IMR-90 (cell line): ENCODE measurements around the gene CYP11A1. TPM values are rescaled to one million over a fixed set of nuclear protein-coding genes. Genes with fewer than 3 reads are reported as not detected.

Source experiments
- ATAC-seq: fragments of 200-7000 bp; cut with Tn5 transposase; 2 replicates; pipeline ENCODE4 v1.9.1; 2020; ENCODE audit warnings: low read depth, mild to moderate bottlenecking, moderate library complexity
- BruUV-seq: library from RNA; stranded (reverse); fragments of 400-500 nt; replicated peaks from 2 replicates; lab custom pipeline; 2021; lab: Mats Ljungman, UMichigan
- CTCF ChIA-PET: fragments of 300-600 bp; formaldehyde crosslinking; extraction: SDS; loops from one replicate; lab custom pipeline; 2021; ENCODE audit warnings: antibody characterized with exemption; lab: Yijun Ruan, JAX
- POLR2A ChIA-PET: fragments of 300-600 bp; sonication (Branson Sonifier 250); formaldehyde crosslinking; loops from one replicate; lab custom pipeline; 2022; ENCODE audit warnings: antibody characterized with exemption; ENCODE audit not compliant: unreplicated experiment; lab: Charles Lee
- DNase-seq: peaks from one replicate; pipeline ENCODE4 v3.0.0; 2013
- H2AFZ ChIP-seq: replicated peaks from 2 replicates; pipeline ENCODE3; 2013; ENCODE audit warnings: low read length, mild to moderate bottlenecking; ENCODE audit not compliant: poor library complexity
- H2AK5ac ChIP-seq: 2 replicates; pipeline ENCODE4 v1.6.1; 2013; ENCODE audit warnings: low read depth, low read length, inconsistent platforms
- H2AK9ac ChIP-seq: replicated peaks from 2 replicates; pipeline ENCODE3; 2013; ENCODE audit warnings: mild to moderate bottlenecking, low read depth, low read length, moderate library complexity; ENCODE audit not compliant: poor library complexity
- H2BK120ac ChIP-seq: 2 replicates; pipeline ENCODE4 v1.6.1; 2013; ENCODE audit warnings: low read depth, low read length, inconsistent platforms
- H2BK15ac ChIP-seq: 3 replicates; pipeline ENCODE4 v1.6.1; 2013; ENCODE audit warnings: low read depth, low read length, inconsistent platforms
- H2BK20ac ChIP-seq: 2 replicates; pipeline ENCODE4 v1.6.1; 2013; ENCODE audit warnings: low read depth, mild to moderate bottlenecking, inconsistent platforms, low read length, moderate library complexity
- H2BK5ac ChIP-seq: 2 replicates; pipeline ENCODE4 v1.6.1; 2013; ENCODE audit warnings: mild to moderate bottlenecking, low read depth, low read length, inconsistent platforms; ENCODE audit not compliant: poor library complexity, severe bottlenecking
- H3K14ac ChIP-seq: replicated peaks from 2 replicates; pipeline ENCODE4 v1.6.1; 2013; ENCODE audit warnings: low read depth, low read length, inconsistent platforms
- H3K18ac ChIP-seq: 2 replicates; pipeline ENCODE4 v1.6.1; 2013; ENCODE audit warnings: low read depth, low read length, control low read depth
- H3K23ac ChIP-seq: 2 replicates; pipeline ENCODE4 v1.6.1; 2013; ENCODE audit warnings: low read depth, low read length, inconsistent platforms
- H3K27ac ChIP-seq: 2 replicates; pipeline ENCODE4 v1.5.1; 2013; ENCODE audit warnings: mild to moderate bottlenecking, control low read depth, low read length; ENCODE audit not compliant: insufficient read depth
- H3K27me3 ChIP-seq: 2 replicates; pipeline ENCODE4 v1.6.1; 2013; ENCODE audit warnings: low read length; ENCODE audit not compliant: control insufficient read depth, insufficient read depth
- H3K36me3 ChIP-seq: 2 replicates; pipeline ENCODE4 v1.6.1; 2013; ENCODE audit warnings: low read length, mixed read lengths; ENCODE audit not compliant: control insufficient read depth, insufficient read depth
- H3K4ac ChIP-seq: 2 replicates; pipeline ENCODE4 v1.6.1; 2013; ENCODE audit warnings: low read depth, low read length, inconsistent platforms
- H3K4me1 ChIP-seq: 2 replicates; pipeline ENCODE4 v1.6.1; 2013; ENCODE audit warnings: low read length, mixed read lengths; ENCODE audit not compliant: control insufficient read depth, insufficient read depth
- H3K4me2 ChIP-seq: 2 replicates; pipeline ENCODE4 v1.6.1; 2013; ENCODE audit warnings: low read depth, mild to moderate bottlenecking, control low read depth, low read length, moderate library complexity
- H3K4me3 ChIP-seq: 2 replicates; pipeline ENCODE4 v1.5.1; 2013; ENCODE audit warnings: low read depth, mild to moderate bottlenecking, control low read depth, low read length, moderate library complexity; ENCODE audit not compliant: insufficient read depth
- H3K56ac ChIP-seq: 2 replicates; pipeline ENCODE4 v1.6.1; 2013; ENCODE audit warnings: low read length, inconsistent platforms; ENCODE audit not compliant: insufficient read depth; ENCODE audit errors: extremely low read depth
- H3K79me1 ChIP-seq, 2 experiments: 2 replicates each; pipeline ENCODE4 v1.6.1; 2013; ENCODE audit warnings: low read length in 2 of 2, inconsistent platforms in 1 of 2, low read depth in 1 of 2
- H3K9ac ChIP-seq: 2 replicates; pipeline ENCODE4 v1.6.1; 2013; ENCODE audit warnings: low read depth, low read length, control low read depth
- H3K9me1 ChIP-seq: 2 replicates; pipeline ENCODE4 v1.6.1; 2013; ENCODE audit warnings: low read length, inconsistent platforms; ENCODE audit not compliant: insufficient read depth
- H3K9me3 ChIP-seq: 2 replicates; pipeline ENCODE4 v1.6.1; 2013; ENCODE audit warnings: low read length; ENCODE audit not compliant: control insufficient read depth, insufficient read depth
- H4K20me1 ChIP-seq: 2 replicates; pipeline ENCODE4 v1.6.1; 2013; ENCODE audit warnings: low read length, inconsistent platforms; ENCODE audit not compliant: insufficient read depth
- H4K5ac ChIP-seq: 2 replicates; pipeline ENCODE4 v1.6.1; 2013; ENCODE audit warnings: mild to moderate bottlenecking, low read depth, low read length, control low read depth
- H4K8ac ChIP-seq, 2 experiments: 2 replicates each; pipeline ENCODE4 v1.6.1; 2013; ENCODE audit warnings: low read depth in 2 of 2, low read length in 2 of 2, control low read depth in 1 of 2, inconsistent platforms in 1 of 2
- H4K91ac ChIP-seq: 2 replicates; pipeline ENCODE4 v1.6.1; 2013; ENCODE audit warnings: low read depth, low read length, inconsistent platforms; ENCODE audit not compliant: insufficient read depth
- CHD1 ChIP-seq: IDR thresholded peaks from 2 replicates; pipeline ENCODE4 v1.6.1; 2012; ENCODE audit warnings: low read depth, low read length, improper control_type of control experiment
- FOS ChIP-seq: fragments of 150-350 bp; IDR thresholded peaks from 2 replicates; pipeline ENCODE4 v1.6.1; 2016; ENCODE audit warnings: low read depth, low read length
- NFE2L2 ChIP-seq: fragments of 150-350 bp; IDR thresholded peaks from 2 replicates; pipeline ENCODE4 v1.6.1; 2016; ENCODE audit warnings: low read depth, mild to moderate bottlenecking, low read length
- RAD21 ChIP-seq: IDR thresholded peaks from 2 replicates; pipeline ENCODE4 v1.6.1; 2012; ENCODE audit warnings: low read length, improper control_type of control experiment
- RCOR1 ChIP-seq: IDR thresholded peaks from 2 replicates; pipeline ENCODE4 v1.6.1; 2012; ENCODE audit warnings: mild to moderate bottlenecking, low read length, improper control_type of control experiment; ENCODE audit not compliant: insufficient replicate concordance
- RFX5 ChIP-seq: IDR thresholded peaks from 2 replicates; pipeline ENCODE4 v1.8.0; 2012; ENCODE audit warnings: low read depth, mild to moderate bottlenecking, low read length, moderate library complexity
- WGBS, 2 experiments: methylation state at CpG; one replicate each; pipeline versions ENCODE4 v1.1.5 to v1.1.7; 2013; ENCODE audit warnings: missing lambda C conversion rate in 2 of 2; ENCODE audit not compliant: insufficient read length in 1 of 2; ENCODE audit errors: extremely low coverage in 2 of 2; 5-methylcytosine and 5-hydroxymethylcytosine counted together
- dilution Hi-C: fragments of 300-500 bp; cut with HindIII; formaldehyde crosslinking; loops from one replicate; pipeline ENCODE4 v1.14.3; 2018; ENCODE audit warnings: low sequenced_read_pairs; ENCODE audit not compliant: unreplicated experiment
- in situ Hi-C: fragments of 300-500 bp; cut with MboI; formaldehyde crosslinking; loops from 3 replicates; pipeline ENCODE4 v1.14.3; 2019; ENCODE audit warnings: low sequenced_read_pairs, inconsistent platforms, mixed read lengths
- intact Hi-C: fragments of 100-400 bp; cut with micrococcal nuclease; formaldehyde crosslinking; loops from 2 replicates; pipeline ENCODE4 v1.10.0; 2022
- polyA plus RNA-seq, 3 experiments: library from polyadenylated mRNA; depleted of rRNA; stranded (reverse); fragments of >200 nt; gene quantifications; 2 replicates each; pipeline ENCODE4 v1.2.3, GENCODE V29; 2012; ENCODE audit warnings: low replicate concordance in 1 of 3
- total RNA-seq: library from RNA; depleted of rRNA; stranded (reverse); fragments of >200 nt; gene quantifications from 2 replicates; pipeline ENCODE4 v1.2.3, GENCODE V29; 2012

CYP11A1 gene
- total and polyA plus RNA-seq, 2 of the 4 experiments (the other 2 are of a cell fraction): 0.18 to 0.50 TPM

DNA sequence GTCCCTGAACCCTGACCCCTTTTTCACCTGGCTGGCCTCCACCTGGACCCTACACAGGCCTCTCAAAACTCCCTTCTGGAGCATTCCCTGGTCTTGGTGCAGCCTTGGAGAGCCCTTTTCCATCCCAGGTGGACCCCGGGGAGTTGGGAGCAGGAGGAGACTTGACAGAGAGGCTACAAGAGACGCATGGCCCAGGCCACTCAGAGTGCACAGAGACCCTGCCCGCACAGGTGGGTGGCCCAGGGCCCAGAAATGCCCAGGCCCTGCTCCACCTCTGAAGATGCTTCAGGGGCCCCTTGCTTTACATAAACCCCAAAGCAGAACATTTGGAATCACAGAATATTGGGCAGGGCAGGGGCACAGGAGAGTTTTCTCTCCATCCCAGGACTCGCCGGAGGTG is 34.4 kb downstream of the CYP11A1 start:
- H4K8ac ChIP-seq: no peak overlapping the region

More for the DNA sequence above, 34.4 kb downstream of the CYP11A1 start:
- H2BK20ac ChIP-seq: no peak overlapping the region
- POLR2A ChIA-PET: no interaction called here
- no peaks in the 10 kb centered on the region for H3K79me1 ChIP-seq
- no peak overlapping the region for H3K9ac ChIP-seq
- no peak overlapping the region for H2AK5ac ChIP-seq
- CTCF ChIA-PET: no interaction called here
- H3K23ac ChIP-seq: no peak overlapping the region
- no peak overlapping the region for H3K14ac ChIP-seq
- H3K36me3 ChIP-seq: no peaks in the 10 kb centered on the region
- ATAC-seq: no peak
- H3K27ac ChIP-seq: no peak overlapping the region
- H2BK5ac ChIP-seq: no peak overlapping the region
- BruUV-seq: no TSS peak
- intact Hi-C loops: no loop called here
- no peak overlapping the region for H3K18ac ChIP-seq
- no peak overlapping the region for H4K5ac ChIP-seq
- H3K27me3 ChIP-seq: peaks cover 49% of the 10 kb centered on the region
- H2BK15ac ChIP-seq: no peak overlapping the region
- WGBS, 2 experiments: no CpG with 5 or more reads among the region's 5 CpGs
- no peaks in the 10 kb centered on the region for H3K4me1 ChIP-seq
- H2AK9ac ChIP-seq: no peak overlapping the region
- H4K20me1 ChIP-seq: no peaks in the 10 kb centered on the region
- TF ChIP-seq FOS (no peak), RFX5 (no peak), NFE2L2 (no peak), CHD1 (no peak), RCOR1 (no peak), RAD21 (no peak)
- no peak overlapping the region for H2AFZ ChIP-seq
- H3K4me3 ChIP-seq: no peak overlapping the region
- H4K91ac ChIP-seq: no peak overlapping the region
- in situ Hi-C loops: no loop called here
- H3K9me3 ChIP-seq: no peaks in the 10 kb centered on the region
- H3K4me2 ChIP-seq: no peak overlapping the region
- no peak overlapping the region for H3K4ac ChIP-seq
- H3K9me1 ChIP-seq: 0 out of 2 replicates have a peak, but pooled peaks cover 7% of the 10 kb centered on the region
- no peak for DNase-seq
- dilution Hi-C loops: no loop called here
- no peak overlapping the region for H2BK120ac ChIP-seq
- no peak overlapping the region for H3K56ac ChIP-seq
